Sigmoid colon (tissue), 4 donors: ENCODE measurements around the gene AHI1.

ENCODE experiments used
- CTCF ChIP-seq, 4 experiments: fragments of 450-650 bp in 3 of 4; fragments of 200-600 bp in 1 of 4; IDR thresholded peaks; one replicate each; pipeline ENCODE4 v1.5.1; 2016 to 2019; ENCODE audit warnings: antibody characterized with exemption in 4 of 4, mild to moderate bottlenecking in 3 of 4, moderate library complexity in 2 of 4
- EP300 ChIP-seq, 4 donors: sonication (generic); formaldehyde crosslinking; IDR thresholded peaks; one replicate each; pipeline ENCODE4 v1.6.1; 2017; ENCODE audit warnings: antibody characterized with exemption in 4 of 4
- POLR2A ChIP-seq, 2 donors: fragments of 450-650 bp; IDR thresholded peaks; one replicate each; pipeline ENCODE4 v1.6.1; 2016; ENCODE audit warnings: antibody characterized with exemption in 2 of 2, mild to moderate bottlenecking in 2 of 2, moderate library complexity in 2 of 2
- POLR2AphosphoS5 ChIP-seq, 4 donors: sonication (generic); formaldehyde crosslinking; IDR thresholded peaks; one replicate each; pipeline ENCODE4 v1.6.1; 2017; ENCODE audit warnings: antibody characterized with exemption in 4 of 4

DNA sequence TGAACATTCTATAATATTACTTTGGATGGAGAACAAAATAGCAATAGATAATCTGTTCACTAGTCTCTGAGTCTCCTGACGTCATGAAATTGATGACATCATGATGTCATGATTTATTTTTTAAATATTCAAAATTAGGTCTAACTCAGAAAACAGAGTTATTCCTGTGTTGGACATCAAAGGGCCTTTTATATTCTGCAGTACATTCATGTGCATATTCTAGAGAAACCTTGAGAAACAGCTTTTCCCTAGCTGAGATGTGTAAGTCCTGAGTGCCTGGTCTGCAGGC lies 263.1 kb downstream of the AHI1 start:
- TF ChIP-seq CTCF (IDR thresholded peaks at IDR 0.05) (no peak), POLR2A (IDR thresholded peaks at IDR 0.05) (no peak), POLR2AphosphoS5 (IDR thresholded peaks at IDR 0.05) (no peak), EP300 (IDR thresholded peaks at IDR 0.05) (no peak)
